GM12801 (cell line): ENCODE data around the gene KCNJ1.

Experiments used
- TF ChIP-seq, protein P1 (sequence below): IDR thresholded peaks from one replicate; pipeline ENCODE4 v1.5.1; 2011; ENCODE audit warnings: control low read depth; ENCODE audit not compliant: insufficient read length; ENCODE audit errors: extremely low read depth

Gene KCNJ1

DNA sequence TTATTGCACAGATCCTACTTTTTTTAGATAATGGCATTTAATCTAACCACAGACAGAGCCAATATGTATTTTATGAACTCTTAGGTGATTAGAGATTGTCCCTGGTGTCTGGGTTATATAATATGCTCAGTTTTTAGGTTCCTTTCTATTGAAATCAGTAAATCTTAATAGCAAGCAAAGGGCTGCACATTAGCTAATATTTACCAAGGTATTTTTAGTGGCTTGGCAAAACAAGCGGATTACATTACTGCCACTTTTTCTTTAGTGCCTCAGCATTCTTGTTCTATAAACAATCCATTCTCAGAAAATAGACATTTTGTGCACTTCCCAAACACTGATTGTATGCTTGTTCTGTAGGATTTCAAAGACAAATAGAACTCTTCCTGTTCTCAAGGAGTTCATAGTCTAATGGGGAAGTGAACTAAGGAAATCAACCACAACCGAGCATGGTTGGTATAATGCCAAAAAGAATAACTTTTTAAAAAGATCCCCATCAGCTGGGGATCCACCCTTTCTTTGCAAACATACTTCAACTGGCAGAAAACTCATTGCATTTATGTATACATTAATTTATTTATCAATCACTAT, 23.8 kb downstream of the KCNJ1 start:
- TF ChIP-seq, protein P1, sequence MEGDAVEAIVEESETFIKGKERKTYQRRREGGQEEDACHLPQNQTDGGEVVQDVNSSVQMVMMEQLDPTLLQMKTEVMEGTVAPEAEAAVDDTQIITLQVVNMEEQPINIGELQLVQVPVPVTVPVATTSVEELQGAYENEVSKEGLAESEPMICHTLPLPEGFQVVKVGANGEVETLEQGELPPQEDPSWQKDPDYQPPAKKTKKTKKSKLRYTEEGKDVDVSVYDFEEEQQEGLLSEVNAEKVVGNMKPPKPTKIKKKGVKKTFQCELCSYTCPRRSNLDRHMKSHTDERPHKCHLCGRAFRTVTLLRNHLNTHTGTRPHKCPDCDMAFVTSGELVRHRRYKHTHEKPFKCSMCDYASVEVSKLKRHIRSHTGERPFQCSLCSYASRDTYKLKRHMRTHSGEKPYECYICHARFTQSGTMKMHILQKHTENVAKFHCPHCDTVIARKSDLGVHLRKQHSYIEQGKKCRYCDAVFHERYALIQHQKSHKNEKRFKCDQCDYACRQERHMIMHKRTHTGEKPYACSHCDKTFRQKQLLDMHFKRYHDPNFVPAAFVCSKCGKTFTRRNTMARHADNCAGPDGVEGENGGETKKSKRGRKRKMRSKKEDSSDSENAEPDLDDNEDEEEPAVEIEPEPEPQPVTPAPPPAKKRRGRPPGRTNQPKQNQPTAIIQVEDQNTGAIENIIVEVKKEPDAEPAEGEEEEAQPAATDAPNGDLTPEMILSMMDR: no peak

DNA sequence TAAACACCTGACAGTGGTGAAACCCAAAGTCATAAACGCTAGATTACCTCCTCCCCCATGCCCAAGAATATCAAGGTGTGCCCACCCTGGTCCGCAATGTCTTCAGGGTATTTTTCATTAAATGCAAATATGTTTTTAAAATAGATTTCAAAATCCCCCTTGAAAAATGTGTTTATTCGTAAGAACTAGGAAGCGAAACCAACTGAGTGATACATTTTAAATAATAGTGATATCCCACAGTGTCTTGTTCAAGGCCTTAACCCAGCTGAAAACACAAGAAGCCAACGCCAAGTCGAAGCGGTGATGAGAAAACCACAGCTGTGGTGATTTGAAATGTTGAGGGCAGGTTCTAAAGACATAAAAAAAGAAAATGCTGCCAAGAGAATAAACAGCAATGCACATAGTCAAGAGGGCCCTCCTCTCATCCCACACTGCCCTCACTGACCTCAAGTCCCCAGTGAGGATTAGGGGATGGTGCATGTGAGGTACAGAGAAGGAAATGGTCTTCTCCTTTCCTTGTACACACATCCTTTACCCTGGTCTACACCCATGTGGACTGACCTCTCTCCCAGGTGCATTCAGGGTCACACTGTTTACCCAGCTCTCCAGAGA, 25.5 kb downstream of the KCNJ1 start:
- TF ChIP-seq, protein P1: no peak

- TF ChIP-seq, protein P1: no peak
These were observed 26.3 kb downstream of the KCNJ1 start for GRCh38 chr11:128840783-128841182.

GRCh38 chr11:128840137-128840536, 27.0 kb downstream of the KCNJ1 start:
- TF ChIP-seq, protein P1: no peak

GRCh38 chr11:128839081-128839480, 28.0 kb downstream of the KCNJ1 start:
- TF ChIP-seq, protein P1: no peak

- TF ChIP-seq, protein P1: no peak
These were observed 29.5 kb downstream of the KCNJ1 start for GRCh38 chr11:128837627-128838026.

- TF ChIP-seq, protein P1: no peak
These were observed 31.2 kb downstream of the KCNJ1 start for GRCh38 chr11:128835741-128836430.
